ENCODE measurements around the gene BUB1B.

- no peak for TF ChIP-seq CTCF (IDR thresholded peaks at IDR 0.05)
- TF ChIP-seq POLR2AphosphoS5 (IDR thresholded peaks at IDR 0.05), result no peak
Measured at GRCh38 chr15:40192942-40193341, 32.1 kb downstream of the BUB1B start.

All from sigmoid colon (tissue), 4 donors.